KOPT-K1 (cell line): ENCODE results near the gene SPAG16.

ENCODE experiments used
- H3K27ac ChIP-seq: fragments of 200-600 bp; sonication (generic); 2 replicates; pipeline ENCODE4 v1.5.1; 2016; ENCODE audit warnings: antibody characterized with exemption, mild to moderate bottlenecking, low read depth, low read length; ENCODE audit not compliant: poor library complexity, severe bottlenecking
- H3K36me3 ChIP-seq: fragments of 200-600 bp; sonication (generic); 2 replicates; pipeline ENCODE4 v1.5.1; 2017; ENCODE audit warnings: antibody characterized with exemption, mild to moderate bottlenecking, low read length, moderate library complexity; ENCODE audit not compliant: insufficient read depth
- H3K9me3 ChIP-seq: fragments of 200-600 bp; sonication (generic); 2 replicates; pipeline ENCODE4 v1.5.1; 2017; ENCODE audit warnings: antibody characterized with exemption, low read length, mild to moderate bottlenecking; ENCODE audit not compliant: insufficient read depth, poor library complexity, severe bottlenecking

The SPAG16 gene

DNA sequence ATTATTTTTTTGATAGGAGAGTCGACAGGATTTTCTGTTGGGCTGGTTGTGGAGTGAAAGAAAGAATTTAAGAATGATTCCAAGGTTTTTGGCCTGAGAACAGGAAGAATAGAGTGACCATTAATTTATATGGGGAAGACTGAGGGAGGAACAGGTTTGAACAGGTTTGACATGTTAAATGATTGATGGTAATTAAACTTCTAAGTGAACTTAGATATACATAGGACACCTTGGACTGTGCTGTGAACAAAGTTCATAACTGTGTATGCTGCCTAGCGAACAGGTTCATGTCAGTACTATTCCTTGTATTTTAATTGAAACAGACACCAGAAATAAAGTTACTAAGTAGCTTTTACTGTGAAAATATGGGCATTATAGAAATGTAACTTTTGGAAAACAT lies 212.0 kb downstream of the SPAG16 start:
- Histone ChIP-seq H3K9me3 (no peaks in the 10 kb centered on the region), H3K36me3 (no peaks in the 10 kb centered on the region), H3K27ac (no peak overlapping the region)

DNA sequence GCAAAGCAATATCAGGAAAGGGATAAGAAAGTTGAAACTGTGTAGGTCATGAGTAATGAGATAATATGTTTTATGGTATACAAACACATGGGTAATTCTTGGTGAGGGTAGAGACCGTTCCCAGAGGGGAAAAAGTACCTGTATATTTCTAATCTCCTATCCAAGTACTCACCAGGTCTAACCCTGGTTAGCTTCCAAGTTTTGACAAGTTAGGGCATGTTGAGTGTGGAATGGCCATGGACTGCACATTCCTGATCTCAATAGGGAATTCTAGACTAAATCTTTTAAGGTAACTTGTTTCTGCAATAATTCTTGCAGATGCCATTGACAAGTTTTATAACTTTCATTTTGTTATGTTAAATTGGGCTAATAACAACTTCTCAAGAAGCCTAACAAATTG lies 216.6 kb downstream of the SPAG16 start:
- no peaks in the 10 kb centered on the region for H3K36me3 ChIP-seq
- H3K9me3 ChIP-seq, result no peaks in the 10 kb centered on the region
- no peak overlapping the region for H3K27ac ChIP-seq

DNA sequence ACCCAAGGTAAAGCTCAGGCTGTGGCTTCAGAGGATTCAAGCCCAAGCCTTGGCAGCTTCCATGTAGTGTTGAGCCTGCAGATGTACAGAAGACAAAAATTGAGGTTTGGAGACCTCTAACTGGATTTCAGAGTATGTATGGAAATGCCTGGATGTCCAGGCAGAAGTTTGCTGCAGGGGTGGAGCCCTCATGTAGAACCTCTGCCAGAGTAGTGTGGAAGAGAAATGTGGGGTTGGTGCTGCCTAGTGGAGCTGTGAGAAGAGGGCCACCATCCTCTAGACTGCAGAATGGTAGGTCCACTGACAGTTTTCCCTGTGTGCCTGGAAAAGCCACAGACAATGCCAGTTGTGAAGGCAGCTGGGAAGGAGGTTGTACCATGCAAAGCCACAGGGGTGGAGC lies 239.9 kb downstream of the SPAG16 start:
- H3K27ac ChIP-seq, result no peak overlapping the region
- peaks cover 14% of the 10 kb centered on the region for H3K9me3 ChIP-seq
- no peaks in the 10 kb centered on the region for H3K36me3 ChIP-seq

DNA sequence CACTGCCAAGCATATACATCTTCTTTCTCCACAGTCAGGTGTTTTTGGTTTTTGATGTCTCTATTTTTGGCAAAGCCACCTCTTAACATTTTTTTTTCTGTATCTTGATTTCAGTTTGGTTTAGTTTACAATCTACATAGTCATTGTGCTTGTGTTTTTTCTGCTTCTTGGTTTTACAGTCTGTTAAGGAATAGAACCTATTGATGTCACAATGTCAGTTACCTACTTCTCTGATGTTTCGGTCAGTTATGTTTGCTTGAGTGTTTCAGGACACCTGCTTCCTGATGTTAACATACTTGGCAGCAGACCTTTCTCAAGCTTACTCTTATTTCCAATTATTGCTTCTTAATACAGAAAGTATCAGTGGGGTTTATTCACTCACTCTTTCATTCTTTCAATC lies 253.3 kb downstream of the SPAG16 start:
- H3K36me3 ChIP-seq, result no peaks in the 10 kb centered on the region

DNA sequence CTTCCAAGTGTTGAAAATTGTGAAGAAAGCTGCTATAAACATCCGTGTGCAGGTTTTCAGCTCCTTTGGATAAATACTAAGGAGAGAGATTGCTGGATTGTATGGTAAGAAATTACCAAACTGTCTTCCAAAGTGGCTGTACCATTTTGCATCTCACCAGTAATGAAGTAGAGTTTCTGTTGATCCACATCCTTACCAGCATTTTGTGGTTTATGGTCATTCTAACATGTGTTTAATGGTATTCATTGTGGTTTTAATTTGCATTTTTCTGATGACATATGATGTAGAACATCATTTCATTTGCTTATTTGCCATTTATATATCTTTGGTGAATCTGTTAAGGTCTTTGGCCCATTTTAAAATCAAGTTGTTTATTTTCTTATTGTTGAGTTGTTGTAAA lies 260.7 kb downstream of the SPAG16 start:
- Histone ChIP-seq H3K36me3 (no peaks in the 10 kb centered on the region), H3K27ac (no peak overlapping the region)

More for the DNA sequence above, 253.3 kb downstream of the SPAG16 start:
- no peak overlapping the region for H3K27ac ChIP-seq
- no peaks in the 10 kb centered on the region for H3K9me3 ChIP-seq

DNA sequence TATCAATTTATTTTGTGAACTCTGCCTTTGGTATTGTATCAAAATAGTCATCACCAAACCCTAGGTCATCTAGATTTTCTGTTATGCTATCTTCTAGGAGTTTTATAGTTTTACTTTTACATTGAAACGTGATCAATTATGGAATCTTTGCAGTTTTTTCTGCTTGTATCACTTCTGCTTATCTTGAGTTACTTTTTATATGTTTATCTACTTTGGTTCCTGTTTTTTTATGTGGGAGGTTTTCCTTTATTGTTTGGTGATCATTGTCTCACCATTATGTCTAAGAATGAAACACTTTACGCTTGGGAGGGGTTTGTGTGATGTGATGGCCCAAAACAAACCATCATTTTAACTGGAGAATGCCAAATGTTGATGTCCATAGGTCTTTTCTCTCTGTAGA lies 261.2 kb downstream of the SPAG16 start:
- no peak overlapping the region for H3K27ac ChIP-seq
- no peaks in the 10 kb centered on the region for H3K36me3 ChIP-seq

More for the DNA sequence above, 260.7 kb downstream of the SPAG16 start:
- H3K9me3 ChIP-seq, result no peaks in the 10 kb centered on the region

DNA sequence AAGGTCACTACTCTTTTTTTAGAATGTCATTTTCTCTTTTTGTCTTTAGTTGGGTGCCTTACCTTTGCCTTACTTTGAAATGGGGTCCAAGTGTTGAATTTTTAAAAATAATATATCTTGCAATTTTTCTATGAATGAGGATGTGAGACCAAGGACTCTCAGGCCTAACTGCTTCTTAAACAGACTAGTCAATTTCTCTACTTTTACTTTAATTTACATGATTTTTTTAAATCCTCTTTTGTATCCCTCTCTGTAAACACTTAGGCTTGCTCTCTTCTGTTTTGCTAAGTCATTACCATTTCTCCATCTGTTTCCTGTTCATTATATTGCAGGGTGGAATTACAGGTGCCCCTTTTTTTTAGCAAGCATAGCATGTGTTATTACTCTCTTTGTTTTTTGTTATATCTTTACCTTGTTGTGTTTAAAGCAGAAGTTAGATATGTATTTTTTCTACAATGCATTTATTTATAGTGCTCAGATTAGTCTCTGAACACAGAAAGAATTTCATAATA lies 261.8 kb downstream of the SPAG16 start:
- Histone ChIP-seq H3K36me3 (no peaks in the 10 kb centered on the region), H3K27ac (no peak overlapping the region), H3K9me3 (no peaks in the 10 kb centered on the region)

More for the DNA sequence above, 261.2 kb downstream of the SPAG16 start:
- no peaks in the 10 kb centered on the region for H3K9me3 ChIP-seq

DNA sequence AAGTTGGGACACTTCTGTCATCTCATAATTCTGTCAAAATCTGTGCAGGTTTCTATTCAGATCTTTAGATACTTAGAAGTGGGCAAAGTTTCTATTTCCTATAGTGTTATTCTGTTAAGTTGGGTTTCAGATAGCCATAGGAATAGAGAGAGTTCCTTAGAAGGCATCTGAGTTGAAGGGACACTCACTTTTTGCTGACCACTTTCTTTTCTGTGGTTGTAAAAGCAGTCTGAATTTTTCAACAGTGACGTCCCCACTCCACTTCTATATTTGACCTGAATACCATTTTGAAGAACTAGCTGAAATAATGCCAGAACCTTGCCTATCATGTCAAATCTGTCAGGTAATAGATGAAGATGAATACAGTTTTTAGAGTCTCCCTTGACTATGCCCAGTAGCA lies 267.3 kb downstream of the SPAG16 start:
- Histone ChIP-seq H3K27ac (no peak overlapping the region), H3K36me3 (no peaks in the 10 kb centered on the region), H3K9me3 (no peaks in the 10 kb centered on the region)

DNA sequence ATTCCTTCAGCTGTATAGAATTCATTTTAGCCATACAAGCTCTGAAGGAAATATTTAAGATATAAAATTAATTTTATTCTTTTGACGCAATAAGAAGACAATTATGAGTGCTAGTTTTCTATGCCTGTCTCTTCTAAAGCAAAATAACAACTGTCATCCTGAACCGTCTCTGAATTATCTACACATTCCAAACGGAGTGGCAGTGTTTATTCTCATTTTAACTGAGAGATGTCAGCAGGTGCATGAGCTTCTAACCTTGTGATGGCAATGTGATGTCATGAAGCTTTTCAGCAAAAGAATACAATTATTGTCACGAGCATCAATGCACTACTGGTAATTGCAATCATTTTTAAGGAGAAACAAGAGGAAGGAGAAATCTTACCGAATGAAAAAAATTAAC lies 274.8 kb downstream of the SPAG16 start:
- no peaks in the 10 kb centered on the region for H3K9me3 ChIP-seq
- H3K36me3 ChIP-seq, result no peaks in the 10 kb centered on the region
- no peak overlapping the region for H3K27ac ChIP-seq

DNA sequence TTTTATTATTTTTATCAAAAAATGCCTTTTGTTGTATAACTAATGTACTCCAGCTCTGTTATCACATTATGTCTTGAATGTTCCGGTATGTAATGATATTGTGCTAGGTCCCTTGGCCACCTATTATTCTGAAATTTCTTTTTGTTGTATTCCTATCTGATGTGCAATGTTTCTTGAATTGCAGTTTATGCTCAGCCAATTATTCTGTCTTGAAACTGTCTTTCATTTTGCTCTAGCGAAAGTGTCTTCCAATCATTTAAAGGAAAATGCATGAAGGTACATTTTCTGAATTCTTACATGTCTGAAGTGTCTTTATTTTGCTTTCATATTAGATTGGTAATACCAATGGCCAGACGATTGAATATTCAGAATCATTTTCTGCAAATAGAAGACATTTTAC lies 277.5 kb downstream of the SPAG16 start:
- H3K27ac ChIP-seq, result no peak overlapping the region
- H3K9me3 ChIP-seq, result no peaks in the 10 kb centered on the region
- no peaks in the 10 kb centered on the region for H3K36me3 ChIP-seq

DNA sequence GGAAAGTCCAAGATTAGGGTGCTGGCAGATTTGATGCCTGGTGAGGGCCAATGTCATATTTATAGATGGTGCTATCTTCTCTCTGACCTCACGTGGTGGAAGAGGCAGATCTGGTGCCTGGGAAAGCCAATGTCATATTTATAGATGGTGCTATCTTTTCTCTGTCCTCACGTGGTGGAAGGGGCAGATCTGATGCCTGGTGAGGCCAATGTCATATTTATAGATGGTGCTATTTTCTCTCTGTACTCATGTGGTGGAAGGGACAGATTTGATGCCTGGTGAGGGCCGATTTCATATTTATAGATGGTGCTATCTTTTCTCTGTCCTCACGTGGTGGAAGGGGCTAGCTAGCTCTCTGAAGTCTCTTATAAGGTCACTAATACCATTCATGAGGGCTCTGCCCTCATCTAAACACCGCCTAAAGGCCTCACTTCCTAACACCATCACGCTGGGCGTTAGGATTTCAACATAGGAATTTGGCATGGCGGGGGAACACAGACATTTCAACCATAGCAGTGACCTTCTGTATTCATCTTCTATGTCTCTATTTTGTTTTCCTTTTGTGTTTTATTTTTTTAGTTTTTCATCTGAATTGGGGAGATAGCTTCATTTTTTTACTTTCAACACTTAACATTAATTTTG lies 278.4 kb downstream of the SPAG16 start:
- Histone ChIP-seq H3K9me3 (no peaks in the 10 kb centered on the region), H3K27ac (no peak overlapping the region), H3K36me3 (no peaks in the 10 kb centered on the region)

DNA sequence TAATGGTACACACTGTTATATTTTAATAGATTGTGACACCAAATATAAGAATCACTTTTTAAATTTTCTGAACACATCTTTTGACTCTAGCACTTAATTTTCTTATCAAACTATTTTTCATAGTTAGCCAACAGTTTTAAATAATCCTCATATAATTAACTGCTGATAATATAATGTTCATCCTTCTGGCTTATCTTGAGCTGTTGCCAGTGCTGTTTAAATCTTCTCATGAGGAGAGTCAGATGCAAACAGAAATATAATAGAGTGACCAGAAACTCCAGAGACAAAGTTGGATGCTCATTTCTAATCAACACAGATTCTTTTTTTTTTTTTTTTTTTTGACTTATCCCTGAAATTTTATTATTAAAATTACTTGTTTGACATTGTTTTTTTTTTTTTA lies 282.6 kb downstream of the SPAG16 start:
- Histone ChIP-seq H3K27ac (no peak overlapping the region), H3K36me3 (no peaks in the 10 kb centered on the region), H3K9me3 (no peaks in the 10 kb centered on the region)

DNA sequence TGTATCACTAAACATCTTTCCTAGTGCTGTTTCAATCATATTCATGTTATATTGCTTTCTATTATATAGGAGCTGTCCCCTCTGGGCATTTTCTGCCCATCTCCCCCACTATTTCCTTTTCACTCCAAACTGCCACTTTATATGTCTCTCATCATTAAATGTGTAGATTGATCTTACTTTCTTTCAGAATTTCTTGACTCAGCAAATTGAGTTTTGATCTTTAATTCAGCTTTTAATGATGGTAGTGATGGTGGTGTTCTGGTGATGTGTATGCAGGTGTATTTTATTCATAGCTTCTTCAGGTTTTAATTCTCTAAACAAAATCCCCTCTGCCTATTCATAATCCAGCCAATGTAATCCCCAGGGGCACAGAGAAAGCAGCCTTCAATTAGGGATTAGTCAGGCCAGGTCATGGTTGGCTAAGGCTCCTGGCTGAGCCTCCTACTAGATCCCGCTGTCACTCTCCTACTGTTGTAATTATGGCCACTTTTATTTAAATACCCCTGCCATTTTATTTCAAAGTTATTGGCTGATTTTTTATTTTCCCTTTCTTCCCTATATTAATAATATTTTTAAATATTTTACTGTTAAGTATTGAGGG lies 325.4 kb downstream of the SPAG16 start:
- no peak overlapping the region for H3K27ac ChIP-seq
- H3K9me3 ChIP-seq, result no peaks in the 10 kb centered on the region
- no peaks in the 10 kb centered on the region for H3K36me3 ChIP-seq

DNA sequence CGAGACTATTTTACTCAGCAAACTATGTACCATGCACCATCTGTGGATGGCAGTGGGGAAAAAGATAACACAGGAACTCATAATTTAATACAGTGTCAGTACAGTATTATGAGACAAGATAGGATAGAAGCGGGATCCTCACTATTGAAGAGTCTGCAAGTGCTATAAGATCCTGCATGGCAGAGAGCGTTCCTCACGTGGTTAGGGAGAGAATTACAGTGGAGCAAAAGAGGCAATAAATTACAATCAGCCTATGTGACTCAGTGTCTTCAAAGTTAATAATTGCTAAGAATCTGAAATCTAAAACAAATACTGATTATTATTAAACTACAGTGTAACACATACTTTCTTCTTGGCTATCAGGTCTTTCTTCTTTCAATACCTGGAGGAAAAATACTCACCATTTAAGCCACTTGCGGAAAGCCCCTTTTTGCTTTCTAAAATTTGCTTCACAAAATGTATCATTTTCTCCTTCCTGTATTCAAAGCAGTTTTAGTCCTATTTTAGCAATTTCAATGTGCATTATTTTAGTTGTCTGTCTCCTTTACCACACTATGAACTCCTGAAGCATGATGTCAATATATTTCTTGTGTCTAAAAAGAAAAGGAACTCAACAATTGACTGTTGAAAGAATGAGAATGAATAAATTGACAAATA lies 342.9 kb downstream of the SPAG16 start:
- Histone ChIP-seq H3K9me3 (peaks cover under 1% of the 10 kb centered on the region), H3K27ac (no peak overlapping the region), H3K36me3 (no peaks in the 10 kb centered on the region)

DNA sequence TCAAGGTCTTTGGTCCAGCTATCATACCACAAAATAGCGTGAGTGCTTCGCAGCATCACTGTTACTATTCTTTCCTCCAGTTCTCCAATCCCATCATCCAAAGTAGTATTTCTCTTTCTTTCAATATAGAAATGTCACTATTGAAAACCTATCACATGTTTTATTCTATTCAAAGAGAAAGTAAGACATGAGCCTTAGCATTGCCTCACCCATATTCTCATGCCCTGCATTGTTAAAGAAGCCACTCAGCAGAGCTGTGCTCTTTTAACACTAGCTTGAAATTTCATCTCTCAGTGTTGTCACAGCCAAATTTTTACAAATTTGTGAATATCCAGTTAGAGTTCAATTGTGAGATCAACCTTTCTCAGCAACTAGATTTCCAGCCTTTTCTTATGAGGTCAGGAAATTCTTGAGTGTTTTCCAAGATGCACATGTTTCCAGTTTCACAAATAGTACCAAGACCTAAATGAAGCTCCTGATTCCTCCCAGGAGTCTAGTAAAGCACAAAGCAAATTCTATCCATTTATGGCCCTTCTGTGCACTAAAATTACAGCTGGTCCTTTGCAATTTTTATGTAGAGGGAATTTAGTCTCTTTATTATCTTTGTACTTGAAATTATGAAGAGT lies 343.7 kb downstream of the SPAG16 start:
- H3K36me3 ChIP-seq, result no peaks in the 10 kb centered on the region
- peaks cover 5% of the 10 kb centered on the region for H3K9me3 ChIP-seq
- H3K27ac ChIP-seq, result no peak overlapping the region
